Astrocyte (in vitro differentiated cells and primary cell): ENCODE data around the gene MDH1B. TPM values are rescaled to one million over a fixed set of nuclear protein-coding genes. Genes with fewer than 3 reads are reported as not detected.
"Not testable (repeated sequence)": the region's sequence is repeated elsewhere in the genome, so short reads cannot be mapped to it uniquely, and the experiment has no call there.

Experiments
- DNase-seq: peaks from one replicate; pipeline ENCODE4 v3.0.0-alpha.2; 2010; ENCODE audit warnings: low read depth
- FAIRE-seq: peaks from 2 replicates; lab custom pipeline; 2011; peaks lifted over from hg19 to GRCh38; lab: Jason Lieb, UNC
- H2AFZ ChIP-seq: 2 replicates; pipeline ENCODE4 v1.6.0; 2012; ENCODE audit warnings: low read depth, low read length, inconsistent platforms
- H3K27ac ChIP-seq: 2 replicates; pipeline ENCODE4 v1.5.1; 2011; ENCODE audit warnings: low read depth, low read length, inconsistent platforms
- H3K27me3 ChIP-seq: 2 replicates; pipeline ENCODE4 v1.6.0; 2011; ENCODE audit warnings: low read length, inconsistent platforms; ENCODE audit not compliant: insufficient read depth
- H3K36me3 ChIP-seq: 2 replicates; pipeline ENCODE4 v1.5.1; 2011; ENCODE audit warnings: low read length, inconsistent platforms; ENCODE audit not compliant: insufficient read depth
- H3K4me1 ChIP-seq: 2 replicates; pipeline ENCODE4 v1.5.1; 2011; ENCODE audit warnings: low read length, inconsistent platforms; ENCODE audit not compliant: insufficient read depth
- H3K4me2 ChIP-seq: 2 replicates; pipeline ENCODE4 v1.6.0; 2012; ENCODE audit warnings: low read length, inconsistent platforms
- H3K4me3 ChIP-seq: 2 replicates; pipeline ENCODE4 v1.5.1; 2011; ENCODE audit warnings: low read depth, mild to moderate bottlenecking, low read length, inconsistent platforms; ENCODE audit not compliant: insufficient read depth
- H3K79me2 ChIP-seq: 2 replicates; pipeline ENCODE4 v1.6.0; 2012; ENCODE audit warnings: mild to moderate bottlenecking, low read length, inconsistent platforms; ENCODE audit not compliant: insufficient read depth
- H3K9ac ChIP-seq: 2 replicates; pipeline ENCODE4 v1.6.0; 2012; ENCODE audit warnings: mild to moderate bottlenecking, low read length, inconsistent platforms
- H3K9me3 ChIP-seq: 2 replicates; pipeline ENCODE4 v1.5.1; 2012; ENCODE audit warnings: low read depth, mild to moderate bottlenecking, low read length, inconsistent platforms; ENCODE audit not compliant: insufficient read depth
- H4K20me1 ChIP-seq: 2 replicates; pipeline ENCODE4 v1.6.0; 2012; ENCODE audit warnings: low read length, inconsistent platforms; ENCODE audit not compliant: insufficient read depth
- H3K27ac Mint-ChIP-seq: one replicate; pipeline ENCODE4 v1.8.0; 2021; ENCODE audit warnings: mild to moderate bottlenecking, mixed read lengths; ENCODE audit not compliant: unreplicated experiment
- H3K27me3 Mint-ChIP-seq: one replicate; pipeline ENCODE4 v1.8.0; 2021; ENCODE audit warnings: low read depth, mixed read lengths; ENCODE audit not compliant: unreplicated experiment
- H3K36me3 Mint-ChIP-seq: one replicate; pipeline ENCODE4 v1.8.0; 2021; ENCODE audit warnings: low read depth, mixed read lengths; ENCODE audit not compliant: unreplicated experiment
- H3K4me1 Mint-ChIP-seq: one replicate; pipeline ENCODE4 v1.8.0; 2021; ENCODE audit warnings: low read depth, mixed read lengths; ENCODE audit not compliant: unreplicated experiment
- H3K4me3 Mint-ChIP-seq: one replicate; pipeline ENCODE4 v1.8.0; 2021; ENCODE audit warnings: mild to moderate bottlenecking, moderate library complexity, mixed read lengths; ENCODE audit not compliant: unreplicated experiment
- H3K9me3 Mint-ChIP-seq: one replicate; pipeline ENCODE4 v1.8.0; 2021; ENCODE audit warnings: mild to moderate bottlenecking, mixed read lengths; ENCODE audit not compliant: unreplicated experiment
- EZH2 ChIP-seq: IDR thresholded peaks from 2 replicates; pipeline ENCODE4 v1.6.1; 2012; ENCODE audit warnings: mild to moderate bottlenecking, low read length, inconsistent platforms; ENCODE audit not compliant: insufficient read depth
- total RNA-seq: library from RNA; stranded (reverse); gene quantifications from 2 replicates; pipeline ENCODE4 v1.2.1, GENCODE V29; 2021
- TF ChIP-seq, protein P1 (sequence below): IDR thresholded peaks from 2 replicates; pipeline ENCODE4 v1.5.1; 2011; ENCODE audit warnings: low read depth, mild to moderate bottlenecking, inconsistent platforms, low read length, moderate library complexity; ENCODE audit not compliant: insufficient read depth

Gene MDH1B
- total RNA-seq, 1 donor from 2014 or later: 1.9 TPM

DNA sequence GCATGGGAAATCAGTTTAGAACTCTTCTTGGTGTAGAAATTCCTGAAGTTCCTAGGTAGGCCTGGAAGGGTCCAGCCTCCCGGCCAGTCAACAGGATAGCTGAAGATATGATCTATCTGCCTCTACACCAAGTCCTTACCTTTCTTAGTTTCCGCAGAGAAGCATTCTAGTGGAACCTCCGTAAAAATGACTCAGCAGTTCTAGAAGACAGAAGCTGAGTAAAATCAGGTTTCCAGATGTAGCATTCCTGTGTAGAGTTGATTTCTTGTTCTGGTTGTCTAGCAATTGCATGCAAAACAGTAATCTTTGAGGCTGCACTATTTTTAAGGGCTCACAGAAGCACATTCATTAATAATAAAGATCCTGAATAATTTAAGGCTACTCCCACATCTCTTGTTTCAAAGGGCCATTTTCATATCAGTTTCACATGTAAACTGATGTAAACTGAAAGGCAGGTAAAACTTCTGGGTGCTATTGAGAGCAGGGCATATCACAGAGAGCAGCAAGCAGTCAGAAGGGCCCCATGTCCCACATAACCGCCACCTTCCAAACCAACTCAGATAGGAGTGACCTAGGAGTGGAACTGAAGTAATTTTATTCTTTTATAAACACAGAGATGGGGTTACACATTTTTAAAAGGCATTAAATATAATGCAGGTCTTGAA, 43.7 kb downstream of the MDH1B start:
- Mint-ChIP-seq H3K9me3 (no peaks in the 10 kb centered on the region), H3K27me3 (peaks cover 2% of the 10 kb centered on the region), H3K4me1 (peaks cover 2% of the 10 kb centered on the region), H3K36me3 (no peaks in the 10 kb centered on the region), H3K4me3 (no peak overlapping the region), H3K27ac (no peak overlapping the region)
- Histone ChIP-seq H3K4me3 (no peak overlapping the region), H3K4me2 (no peak overlapping the region), H3K9ac (no peak overlapping the region), H2AFZ (no peak overlapping the region), H3K79me2 (no peaks in the 10 kb centered on the region), H3K36me3 (no peaks in the 10 kb centered on the region), H3K4me1 (no peaks in the 10 kb centered on the region), H3K9me3 (no peaks in the 10 kb centered on the region), H3K27ac (no peak overlapping the region), H3K27me3 (no peaks in the 10 kb centered on the region), H4K20me1 (no peaks in the 10 kb centered on the region)
- DNase-seq: no peak
- no peak for TF ChIP-seq EZH2
- TF ChIP-seq, protein P1, sequence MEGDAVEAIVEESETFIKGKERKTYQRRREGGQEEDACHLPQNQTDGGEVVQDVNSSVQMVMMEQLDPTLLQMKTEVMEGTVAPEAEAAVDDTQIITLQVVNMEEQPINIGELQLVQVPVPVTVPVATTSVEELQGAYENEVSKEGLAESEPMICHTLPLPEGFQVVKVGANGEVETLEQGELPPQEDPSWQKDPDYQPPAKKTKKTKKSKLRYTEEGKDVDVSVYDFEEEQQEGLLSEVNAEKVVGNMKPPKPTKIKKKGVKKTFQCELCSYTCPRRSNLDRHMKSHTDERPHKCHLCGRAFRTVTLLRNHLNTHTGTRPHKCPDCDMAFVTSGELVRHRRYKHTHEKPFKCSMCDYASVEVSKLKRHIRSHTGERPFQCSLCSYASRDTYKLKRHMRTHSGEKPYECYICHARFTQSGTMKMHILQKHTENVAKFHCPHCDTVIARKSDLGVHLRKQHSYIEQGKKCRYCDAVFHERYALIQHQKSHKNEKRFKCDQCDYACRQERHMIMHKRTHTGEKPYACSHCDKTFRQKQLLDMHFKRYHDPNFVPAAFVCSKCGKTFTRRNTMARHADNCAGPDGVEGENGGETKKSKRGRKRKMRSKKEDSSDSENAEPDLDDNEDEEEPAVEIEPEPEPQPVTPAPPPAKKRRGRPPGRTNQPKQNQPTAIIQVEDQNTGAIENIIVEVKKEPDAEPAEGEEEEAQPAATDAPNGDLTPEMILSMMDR: no peak
- no peak for FAIRE-seq

DNA sequence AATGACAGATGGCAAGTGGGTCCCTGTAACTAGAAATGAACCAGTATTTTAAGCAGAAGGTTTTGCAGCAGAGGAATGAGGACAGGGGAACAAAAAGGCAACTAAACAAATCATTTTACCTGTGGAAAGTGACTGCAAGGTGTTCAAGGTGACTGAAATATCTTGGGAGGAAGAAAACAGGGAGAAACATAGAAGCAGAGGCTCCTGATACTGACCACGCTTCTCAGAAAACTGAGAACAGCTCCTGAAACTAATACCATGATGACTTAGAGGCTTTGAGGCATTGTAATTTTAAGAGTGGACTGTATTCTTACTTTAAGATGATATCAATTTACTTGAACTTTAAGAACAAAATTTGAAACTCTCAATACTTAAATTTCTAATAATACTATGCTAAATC, 46.8 kb downstream of the MDH1B start, which contains the start of gene DYTN:
DYTN (minus strand) TSS at position 101 of the 400 bp plus-strand sequence. CDS start 117 bp downstream, outside the sequence.
- peaks cover 5% of the 10 kb centered on the region for H3K27me3 Mint-ChIP-seq
- Histone ChIP-seq H3K79me2 (no peaks in the 10 kb centered on the region), H3K27me3 (no peaks in the 10 kb centered on the region), H3K4me2 (no peak within 1 kb of the TSS), H4K20me1 (no peaks in the 10 kb centered on the region), H3K9me3 (no peaks in the 10 kb centered on the region), H3K27ac (no peak within 1 kb of the TSS), H3K4me1 (no peaks in the 10 kb centered on the region), H3K4me3 (no peak within 1 kb of the TSS), H3K9ac (no peak within 1 kb of the TSS), H2AFZ (no peak within 1 kb of the TSS), H3K36me3 (no peaks in the 10 kb centered on the region)
- H3K4me3 Mint-ChIP-seq: no peak within 1 kb of the TSS
- H3K9me3 Mint-ChIP-seq: no peaks in the 10 kb centered on the region
- H3K4me1 Mint-ChIP-seq: peaks cover 2% of the 10 kb centered on the region
- FAIRE-seq: no peak
- H3K27ac Mint-ChIP-seq: no peak within 1 kb of the TSS
- no peak for TF ChIP-seq EZH2
- TF ChIP-seq, protein P1: no peak
- H3K36me3 Mint-ChIP-seq: no peaks in the 10 kb centered on the region
- DNase-seq: no peak

DNA sequence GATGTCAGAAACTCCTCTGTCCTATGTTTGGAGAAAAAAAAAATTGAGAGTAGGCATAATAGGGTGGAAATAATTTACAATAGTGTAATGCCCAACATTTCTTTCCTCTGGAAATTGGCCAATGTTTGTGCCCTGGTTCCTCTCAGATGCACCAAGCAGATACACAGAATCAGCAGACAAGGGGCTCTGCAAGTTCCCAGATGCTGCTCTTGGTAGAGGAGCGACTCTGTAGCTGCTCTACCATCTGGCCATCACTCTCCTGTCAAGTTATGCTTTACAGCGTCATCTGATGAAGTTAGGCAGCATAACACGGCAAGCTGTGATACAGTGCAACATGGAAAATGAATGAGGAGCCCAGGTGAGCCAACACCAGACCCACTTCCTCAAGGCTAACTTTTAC, 48.5 kb downstream of the MDH1B start:
- no peak for FAIRE-seq

DNA sequence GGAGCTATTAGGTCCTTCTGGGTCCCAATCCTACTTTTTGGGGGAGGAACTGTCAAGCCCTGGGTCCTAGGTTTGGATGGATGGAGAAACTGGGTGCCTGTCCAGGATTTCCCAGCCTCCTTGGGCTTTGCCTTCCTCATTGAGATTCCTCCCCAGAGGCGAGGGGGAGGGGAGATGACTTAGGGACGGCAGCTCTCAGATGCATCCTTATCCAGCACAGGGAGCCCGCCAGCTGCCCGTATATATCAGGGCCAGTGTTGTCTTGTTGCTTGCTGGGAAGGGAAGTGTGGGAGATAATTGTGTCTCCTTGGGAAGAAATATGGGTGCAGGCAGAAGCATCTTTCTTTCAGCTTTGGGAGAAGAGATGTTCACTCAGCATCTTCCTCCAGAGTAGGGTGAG, 49.9 kb downstream of the MDH1B start:
- not testable (repeated sequence) for H2AFZ ChIP-seq, H3K9me3 ChIP-seq, H3K79me2 ChIP-seq, H3K36me3 ChIP-seq, H4K20me1 ChIP-seq, DNase-seq, H3K4me3 Mint-ChIP-seq, H3K27me3 Mint-ChIP-seq, H3K4me1 ChIP-seq, H3K36me3 Mint-ChIP-seq, H3K4me3 ChIP-seq, H3K27me3 ChIP-seq, FAIRE-seq, H3K4me1 Mint-ChIP-seq, H3K9ac ChIP-seq, H3K27ac Mint-ChIP-seq, H3K9me3 Mint-ChIP-seq, H3K4me2 ChIP-seq, H3K27ac ChIP-seq

More for the DNA sequence above, 48.5 kb downstream of the MDH1B start:
- DNase-seq: no peak
- peaks cover 5% of the 10 kb centered on the region for H3K27me3 Mint-ChIP-seq
- no peaks in the 10 kb centered on the region for H3K36me3 Mint-ChIP-seq
- Histone ChIP-seq H3K36me3 (no peaks in the 10 kb centered on the region), H3K27me3 (no peaks in the 10 kb centered on the region), H3K79me2 (no peaks in the 10 kb centered on the region), H3K9me3 (no peaks in the 10 kb centered on the region), H4K20me1 (no peaks in the 10 kb centered on the region), H3K4me2 (no peak overlapping the region), H2AFZ (no peak overlapping the region), H3K9ac (no peak overlapping the region), H3K4me3 (no peak overlapping the region), H3K27ac (no peak overlapping the region), H3K4me1 (no peaks in the 10 kb centered on the region)
- no peaks in the 10 kb centered on the region for H3K9me3 Mint-ChIP-seq
- H3K4me1 Mint-ChIP-seq: peaks cover 2% of the 10 kb centered on the region
- H3K4me3 Mint-ChIP-seq: no peak overlapping the region
- no peak overlapping the region for H3K27ac Mint-ChIP-seq
- TF ChIP-seq, protein P1: no peak
- TF ChIP-seq EZH2: no peak
